DND-41 (cell line): ENCODE measurements around the gene DNAJC15.

Experiments used
- EZH2 ChIP-seq: IDR thresholded peaks from 3 replicates; pipeline ENCODE4 v1.6.1; 2012; ENCODE audit warnings: borderline replicate concordance, low read depth, mild to moderate bottlenecking, moderate library complexity, low read length, inconsistent platforms; ENCODE audit not compliant: severe bottlenecking
- TF ChIP-seq, protein P1 (sequence below): IDR thresholded peaks from 2 replicates; pipeline ENCODE4 v1.5.1; 2012; ENCODE audit warnings: borderline replicate concordance, low read length, moderate library complexity, mild to moderate bottlenecking; ENCODE audit not compliant: poor library complexity, severe bottlenecking; ENCODE audit errors: extremely low read depth

DNA sequence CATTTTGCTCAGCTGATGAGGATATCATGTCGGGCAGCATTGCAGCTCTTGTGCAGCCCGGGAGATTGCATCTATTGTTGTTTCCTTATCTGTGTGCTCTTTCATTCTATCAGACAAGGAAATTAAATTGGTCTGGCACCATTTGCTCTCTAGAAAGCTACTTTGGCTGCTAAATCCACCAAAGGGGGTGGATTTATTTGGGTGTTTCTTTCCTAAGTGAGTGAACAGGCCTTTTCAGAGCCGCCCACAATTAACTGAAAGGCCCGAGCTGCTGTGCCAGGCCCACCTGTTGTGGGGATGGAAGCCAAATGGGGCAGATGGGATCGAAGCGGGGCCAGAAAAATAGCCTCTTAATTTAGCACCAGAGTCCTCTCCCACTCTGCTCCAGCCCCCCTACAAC is 99.4 kb downstream of the DNAJC15 start:
- TF ChIP-seq, protein P1, sequence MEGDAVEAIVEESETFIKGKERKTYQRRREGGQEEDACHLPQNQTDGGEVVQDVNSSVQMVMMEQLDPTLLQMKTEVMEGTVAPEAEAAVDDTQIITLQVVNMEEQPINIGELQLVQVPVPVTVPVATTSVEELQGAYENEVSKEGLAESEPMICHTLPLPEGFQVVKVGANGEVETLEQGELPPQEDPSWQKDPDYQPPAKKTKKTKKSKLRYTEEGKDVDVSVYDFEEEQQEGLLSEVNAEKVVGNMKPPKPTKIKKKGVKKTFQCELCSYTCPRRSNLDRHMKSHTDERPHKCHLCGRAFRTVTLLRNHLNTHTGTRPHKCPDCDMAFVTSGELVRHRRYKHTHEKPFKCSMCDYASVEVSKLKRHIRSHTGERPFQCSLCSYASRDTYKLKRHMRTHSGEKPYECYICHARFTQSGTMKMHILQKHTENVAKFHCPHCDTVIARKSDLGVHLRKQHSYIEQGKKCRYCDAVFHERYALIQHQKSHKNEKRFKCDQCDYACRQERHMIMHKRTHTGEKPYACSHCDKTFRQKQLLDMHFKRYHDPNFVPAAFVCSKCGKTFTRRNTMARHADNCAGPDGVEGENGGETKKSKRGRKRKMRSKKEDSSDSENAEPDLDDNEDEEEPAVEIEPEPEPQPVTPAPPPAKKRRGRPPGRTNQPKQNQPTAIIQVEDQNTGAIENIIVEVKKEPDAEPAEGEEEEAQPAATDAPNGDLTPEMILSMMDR: no peak
- TF ChIP-seq EZH2: no peak
